Measurements from ENCODE around the gene CSNK1G3.
"Not testable (repeated sequence)": the region's sequence is repeated elsewhere in the genome, so short reads cannot be mapped to it uniquely, and the experiment has no call there.

CSNK1G3 gene

GRCh38 chr5:123561230-123561629 lies 49.3 kb downstream of the CSNK1G3 start:
- no peak for DNase-seq

- DNase-seq: no peak
Measured at GRCh38 chr5:123571927-123572326, 60.0 kb downstream of the CSNK1G3 start.

- DNase-seq: no peak
Measured at GRCh38 chr5:123578390-123578789, 66.4 kb downstream of the CSNK1G3 start.

- no peak for DNase-seq
Measured at GRCh38 chr5:123579410-123579809, 67.4 kb downstream of the CSNK1G3 start.

- DNase-seq: no peak
Measured at GRCh38 chr5:123582550-123583285, 70.7 kb downstream of the CSNK1G3 start.

- DNase-seq: no peak
Measured at GRCh38 chr5:123585871-123586270, 73.9 kb downstream of the CSNK1G3 start.

- DNase-seq: no peak
Measured at GRCh38 chr5:123594434-123594833, 82.5 kb downstream of the CSNK1G3 start.

- DNase-seq: no peak
Measured at GRCh38 chr5:123597018-123597417, 85.0 kb downstream of the CSNK1G3 start.

GRCh38 chr5:123598028-123598689 lies 86.2 kb downstream of the CSNK1G3 start:
- no peak for DNase-seq

- no peak for DNase-seq
Measured at GRCh38 chr5:123599171-123599570, 87.2 kb downstream of the CSNK1G3 start.

- no peak for DNase-seq
Measured at GRCh38 chr5:123601610-123602009, 89.6 kb downstream of the CSNK1G3 start.

- DNase-seq: no peak
Measured at GRCh38 chr5:123605822-123606221, 93.8 kb downstream of the CSNK1G3 start.

GRCh38 chr5:123610209-123610608 lies 98.2 kb downstream of the CSNK1G3 start:
- no peak for DNase-seq

GRCh38 chr5:123610665-123611405 lies 98.9 kb downstream of the CSNK1G3 start:
- no peak for DNase-seq

- no peak for DNase-seq
Measured at GRCh38 chr5:123611406-123611709, 99.4 kb downstream of the CSNK1G3 start.

- no peak for DNase-seq
Measured at GRCh38 chr5:123617561-123617960, 105.6 kb downstream of the CSNK1G3 start.

GRCh38 chr5:123626051-123626450 lies 114.1 kb downstream of the CSNK1G3 start:
- no peak for DNase-seq

GRCh38 chr5:123628860-123629544 lies 117.0 kb downstream of the CSNK1G3 start:
- DNase-seq: no peak

- no peak for DNase-seq
Measured at GRCh38 chr5:123636006-123636405, 124.0 kb downstream of the CSNK1G3 start.

- DNase-seq: not testable (repeated sequence)
Measured at GRCh38 chr5:123637028-123637427, 125.1 kb downstream of the CSNK1G3 start.

- no peak for DNase-seq
Measured at GRCh38 chr5:123639244-123639643, 127.3 kb downstream of the CSNK1G3 start.

- no peak for DNase-seq
Measured at GRCh38 chr5:123645024-123645603, 133.1 kb downstream of the CSNK1G3 start.

GRCh38 chr5:123647066-123647465 lies 135.1 kb downstream of the CSNK1G3 start:
- no peak for DNase-seq

Data from NK-92 treated with Interleukin-12 subunit alpha and Interleukin-12 subunit beta, amount 100 ng/mL, for 24 hours (cell line).